22Rv1 (cell line): Measurements from ENCODE around the gene IL1R1.

Experiments
- H3K27ac ChIP-seq: fragments of 450-650 bp; 2 replicates; pipeline ENCODE4 v1.5.1; 2017
- CTCF ChIP-seq: fragments of 450-650 bp; IDR thresholded peaks from 2 replicates; pipeline ENCODE4 v1.5.1; 2017; ENCODE audit warnings: mild to moderate bottlenecking
- ZFX ChIP-seq: fragments of 450-650 bp; IDR thresholded peaks from 2 replicates; pipeline ENCODE4 v1.6.1; 2017; ENCODE audit warnings: antibody characterized with exemption, borderline replicate concordance

IL1R1 gene

GRCh38 chr2:102129951-102130646 is 12.4 kb upstream of the IL1R1 start:
- H3K27ac ChIP-seq, result no peak overlapping the region
- no peak for TF ChIP-seq ZFX
- no peak for TF ChIP-seq CTCF

GRCh38 chr2:102130647-102130991 is 11.9 kb upstream of the IL1R1 start:
- no peak overlapping the region for H3K27ac ChIP-seq
- TF ChIP-seq ZFX (no peak), CTCF (no peak)

GRCh38 chr2:102131564-102131963 is 11.0 kb upstream of the IL1R1 start:
- TF ChIP-seq CTCF, result no peak
- no peak for TF ChIP-seq ZFX
- H3K27ac ChIP-seq, result no peak overlapping the region

GRCh38 chr2:102137138-102137537 is 5.4 kb upstream of the IL1R1 start:
- H3K27ac ChIP-seq, result no peak overlapping the region
- TF ChIP-seq ZFX (no peak), CTCF (no peak)

GRCh38 chr2:102138331-102138730 is 4.2 kb upstream of the IL1R1 start:
- H3K27ac ChIP-seq, result no peak overlapping the region
- no peak for TF ChIP-seq CTCF
- no peak for TF ChIP-seq ZFX

- TF ChIP-seq CTCF, result no peak
- no peak for TF ChIP-seq ZFX
- H3K27ac ChIP-seq, result no peak overlapping the region
Measured at GRCh38 chr2:102139851-102140250, 2.7 kb upstream of the IL1R1 start.

- TF ChIP-seq ZFX (no peak), CTCF (no peak)
- H3K27ac ChIP-seq, result no peak overlapping the region
Measured at GRCh38 chr2:102140377-102140776, 2.2 kb upstream of the IL1R1 start.
